HepG2 (cell line): ENCODE measurements around the gene FGF21. TPM values are rescaled to one million over a fixed set of nuclear protein-coding genes. Genes with fewer than 3 reads are reported as not detected.

Experiments used
- AKAP8 ChIP-seq: sonication (generic); formaldehyde crosslinking; IDR thresholded peaks from 2 replicates; pipeline ENCODE4 v1.5.1; 2020; ENCODE audit warnings: mild to moderate bottlenecking, missing genetic modification reagents
- ARNT ChIP-seq: fragments of 450-650 bp; IDR thresholded peaks from 2 replicates; pipeline ENCODE4 v1.6.1; 2017
- ATF1 ChIP-seq: IDR thresholded peaks from 2 replicates; pipeline ENCODE4 v1.6.1; 2016; ENCODE audit warnings: mild to moderate bottlenecking, control low read depth
- GFI1 ChIP-seq: sonication (generic); formaldehyde crosslinking; IDR thresholded peaks from 2 replicates; pipeline ENCODE4 v1.5.0; 2020; ENCODE audit warnings: missing genetic modification reagents, mild to moderate bottlenecking, borderline replicate concordance
- KLF6 ChIP-seq: IDR thresholded peaks from 2 replicates; pipeline ENCODE4 v1.8.0; 2016; ENCODE audit warnings: missing biosample characterization, missing genetic modification reagents
- PATZ1 ChIP-seq: sonication (generic); formaldehyde crosslinking; IDR thresholded peaks from 2 replicates; pipeline ENCODE4 v1.4.0; 2020; ENCODE audit warnings: missing genetic modification reagents
- RCOR2 ChIP-seq: IDR thresholded peaks from 2 replicates; pipeline ENCODE4 v1.6.1; 2016; ENCODE audit warnings: missing biosample characterization, missing genetic modification reagents
- RERE ChIP-seq: IDR thresholded peaks from 2 replicates; pipeline ENCODE4 v1.6.1; 2016; ENCODE audit warnings: low read depth, missing genetic modification reagents, missing compliant biosample characterization
- SPEN ChIP-seq: sonication (generic); formaldehyde crosslinking; IDR thresholded peaks from 2 replicates; pipeline ENCODE4 v1.5.1; 2020; ENCODE audit warnings: low read depth, mild to moderate bottlenecking, missing genetic modification reagents
- SSRP1 ChIP-seq: IDR thresholded peaks from 2 replicates; pipeline ENCODE4 v1.6.1; 2016; ENCODE audit warnings: control low read depth
- ZNF232 ChIP-seq: sonication (generic); formaldehyde crosslinking; IDR thresholded peaks from 2 replicates; pipeline ENCODE4 v1.4.0; 2020; ENCODE audit warnings: missing genetic modification reagents, borderline replicate concordance
- ZNF512 ChIP-seq: sonication (generic); formaldehyde crosslinking; IDR thresholded peaks from 2 replicates; pipeline ENCODE4 v1.4.0; 2020; ENCODE audit warnings: mild to moderate bottlenecking, missing genetic modification reagents
- ZNF562 ChIP-seq: sonication (generic); formaldehyde crosslinking; IDR thresholded peaks from 2 replicates; pipeline ENCODE4 v1.8.0; 2022; ENCODE audit warnings: missing genetic modification reagents, borderline replicate concordance
- ZNF691 ChIP-seq: sonication (generic); formaldehyde crosslinking; IDR thresholded peaks from 2 replicates; pipeline ENCODE4 v1.4.0; 2020; ENCODE audit warnings: missing genetic modification reagents, low read depth, mild to moderate bottlenecking, borderline replicate concordance
- ZNF7 ChIP-seq: IDR thresholded peaks from 2 replicates; pipeline ENCODE4 v1.6.1; 2016; ENCODE audit warnings: missing biosample characterization, missing genetic modification reagents
- ZNF75D ChIP-seq: sonication (generic); formaldehyde crosslinking; IDR thresholded peaks from 2 replicates; pipeline ENCODE4 v1.8.1; 2023; ENCODE audit warnings: missing genetic modification reagents, mild to moderate bottlenecking, borderline replicate concordance
- ZNF780A ChIP-seq: sonication (generic); formaldehyde crosslinking; IDR thresholded peaks from 2 replicates; pipeline ENCODE4 v1.8.0; 2022; ENCODE audit warnings: mild to moderate bottlenecking, missing genetic modification reagents, moderate library complexity
- ZNF790 ChIP-seq: sonication (generic); formaldehyde crosslinking; IDR thresholded peaks from 2 replicates; pipeline ENCODE4 v1.8.0; 2022; ENCODE audit warnings: missing genetic modification reagents, mild to moderate bottlenecking, borderline replicate concordance
- polyA plus RNA-seq, 8 experiments: library from polyadenylated mRNA; depleted of rRNA in 3 of 8; stranded (reverse) in 7 of 8; unstranded in 1 of 8; fragments of >200 nt; fragmentation: Illumina TruSeq in 4 of 8; extraction: Trizol in 4 of 8; gene quantifications; 2 replicates each; pipeline versions ENCODE4 v1.2.1 to v1.2.3, GENCODE V29; 2011 to 2016; ENCODE audit warnings: low read depth in 4 of 8, missing spikeins in 1 of 8, mixed read lengths in 1 of 8; ENCODE audit not compliant: insufficient read depth in 1 of 8
- total RNA-seq, 5 experiments: library from RNA; depleted of rRNA; stranded (reverse); fragments of >200 nt; fragmentation: Illumina TruSeq; extraction: Trizol; gene quantifications; 2 replicates each; pipeline ENCODE4 v1.2.3, GENCODE V29; 2016; ENCODE audit warnings: low read depth in 1 of 5

The FGF21 gene
- total and polyA plus RNA-seq, 2 of the 13 experiments (the other 11 are each of a cell fraction or from before 2014, with no cell fraction given), result 0.17 TPM; not detected in 1

- no peak for TF ChIP-seq RERE (CRISPR knock-in tag)
- peak; percentile 59 for TF ChIP-seq ATF1 (CRISPR knock-in tag)
- TF ChIP-seq ZNF232, result no peak
- TF ChIP-seq GFI1 (CRISPR knock-in tag), result 0 out of 2 replicates have a peak, but pooled peaks have one; percentile 32
- no peak for TF ChIP-seq RCOR2 (CRISPR knock-in tag)
- no peak for TF ChIP-seq ZNF691
- TF ChIP-seq PATZ1 (CRISPR knock-in tag), result peak; percentile 85
- no peak for TF ChIP-seq ZNF780A
- TF ChIP-seq ZNF7 (CRISPR knock-in tag), result no peak
- TF ChIP-seq SSRP1, result no peak
- no peak for TF ChIP-seq ZNF790 (CRISPR knock-in tag)
- no peak for TF ChIP-seq ZNF562 (CRISPR knock-in tag)
- TF ChIP-seq ARNT, result no peak
- peak; percentile 42 for TF ChIP-seq SPEN (CRISPR knock-in tag)
- no peak for TF ChIP-seq ZNF512 (CRISPR knock-in tag)
- no peak for TF ChIP-seq ZNF75D (CRISPR knock-in tag)
- TF ChIP-seq KLF6 (CRISPR knock-in tag), result no peak
- peak; percentile 41; the same call in 1 of the 2 replicates for TF ChIP-seq AKAP8
These were observed 36.6 kb upstream of the FGF21 start (continued) for GRCh38 chr19:48718711-48719231.
